Chondrocyte (in vitro differentiated cells): ENCODE measurements around the gene ANAPC13. TPM values are rescaled to one million over a fixed set of nuclear protein-coding genes. Genes with fewer than 3 reads are reported as not detected.

Experiments used
- DNase-seq: peaks from one replicate; pipeline ENCODE4 v3.0.0; 2021; ENCODE audit warnings: mixed read lengths, low spot score
- H3K27ac Mint-ChIP-seq: one replicate; pipeline ENCODE4 v1.8.0; 2021; ENCODE audit warnings: mild to moderate bottlenecking, moderate library complexity, mixed read lengths; ENCODE audit not compliant: unreplicated experiment
- H3K27me3 Mint-ChIP-seq: 2 replicates; pipeline ENCODE4 v1.8.0; 2021; ENCODE audit warnings: low read depth, mixed read lengths
- H3K36me3 Mint-ChIP-seq: 2 replicates; pipeline ENCODE4 v1.8.0; 2021; ENCODE audit warnings: low read depth, mixed read lengths
- H3K4me1 Mint-ChIP-seq: 2 replicates; pipeline ENCODE4 v1.8.0; 2021; ENCODE audit warnings: low read depth, mild to moderate bottlenecking, mixed read lengths
- H3K4me3 Mint-ChIP-seq: one replicate; pipeline ENCODE4 v1.8.0; 2021; ENCODE audit warnings: mild to moderate bottlenecking, moderate library complexity, mixed read lengths; ENCODE audit not compliant: unreplicated experiment
- H3K9me3 Mint-ChIP-seq: 2 replicates; pipeline ENCODE4 v1.8.0; 2021; ENCODE audit warnings: low read depth, mixed read lengths
- total RNA-seq: library from RNA; stranded (reverse); gene quantifications from 3 replicates; pipeline ENCODE4 v1.2.1, GENCODE V29; 2021
- TF ChIP-seq, protein P1 (sequence below): fragments of 200-600 bp; sonication (generic); IDR thresholded peaks from 2 replicates; pipeline ENCODE4 v1.5.0; 2021; ENCODE audit warnings: antibody characterized with exemption, mild to moderate bottlenecking, moderate library complexity

ANAPC13 gene
- total RNA-seq, 1 donor from 2014 or later, result 86.0 TPM

DNA sequence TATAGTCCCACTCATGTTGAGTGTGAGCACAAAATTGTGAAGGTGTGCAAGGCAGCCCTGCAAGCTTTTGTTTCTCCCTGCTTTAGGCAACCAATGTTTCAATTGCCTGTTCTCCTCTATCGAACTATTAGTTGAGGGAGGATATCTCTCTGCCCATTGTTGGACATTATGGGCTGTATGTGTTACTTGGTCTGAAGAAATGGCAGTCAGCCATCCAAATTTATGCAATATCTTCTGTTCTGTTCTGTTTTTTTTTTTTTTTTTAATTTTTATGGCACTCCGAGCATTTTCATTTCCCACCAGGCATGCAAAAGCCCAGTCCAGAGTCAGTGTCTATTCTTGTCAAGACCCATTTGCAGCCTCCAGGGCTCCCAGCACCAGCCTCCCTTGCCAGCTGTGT is 44.0 kb downstream of the ANAPC13 start:
- peaks cover 45% of the 10 kb centered on the region for H3K4me1 Mint-ChIP-seq

DNA sequence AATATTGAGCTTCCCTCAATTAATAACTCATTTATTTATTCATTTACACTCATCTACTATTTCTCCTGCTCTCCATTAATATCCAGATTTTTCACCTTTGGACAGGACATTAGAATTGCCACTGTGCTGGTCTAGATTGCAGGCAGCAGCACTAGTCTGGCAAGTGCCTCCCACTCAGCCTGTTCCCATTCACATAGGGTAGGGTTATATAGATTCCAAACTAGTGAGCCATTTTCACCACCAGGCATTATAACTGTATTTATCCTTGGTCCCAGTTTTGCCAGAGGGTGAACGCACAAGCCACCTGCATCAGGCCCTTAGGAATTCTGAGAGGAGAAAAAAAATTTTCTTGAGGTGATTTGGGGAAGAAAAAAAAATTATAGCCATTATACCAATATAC is 44.5 kb downstream of the ANAPC13 start:
- TF ChIP-seq, protein P1, sequence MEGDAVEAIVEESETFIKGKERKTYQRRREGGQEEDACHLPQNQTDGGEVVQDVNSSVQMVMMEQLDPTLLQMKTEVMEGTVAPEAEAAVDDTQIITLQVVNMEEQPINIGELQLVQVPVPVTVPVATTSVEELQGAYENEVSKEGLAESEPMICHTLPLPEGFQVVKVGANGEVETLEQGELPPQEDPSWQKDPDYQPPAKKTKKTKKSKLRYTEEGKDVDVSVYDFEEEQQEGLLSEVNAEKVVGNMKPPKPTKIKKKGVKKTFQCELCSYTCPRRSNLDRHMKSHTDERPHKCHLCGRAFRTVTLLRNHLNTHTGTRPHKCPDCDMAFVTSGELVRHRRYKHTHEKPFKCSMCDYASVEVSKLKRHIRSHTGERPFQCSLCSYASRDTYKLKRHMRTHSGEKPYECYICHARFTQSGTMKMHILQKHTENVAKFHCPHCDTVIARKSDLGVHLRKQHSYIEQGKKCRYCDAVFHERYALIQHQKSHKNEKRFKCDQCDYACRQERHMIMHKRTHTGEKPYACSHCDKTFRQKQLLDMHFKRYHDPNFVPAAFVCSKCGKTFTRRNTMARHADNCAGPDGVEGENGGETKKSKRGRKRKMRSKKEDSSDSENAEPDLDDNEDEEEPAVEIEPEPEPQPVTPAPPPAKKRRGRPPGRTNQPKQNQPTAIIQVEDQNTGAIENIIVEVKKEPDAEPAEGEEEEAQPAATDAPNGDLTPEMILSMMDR, result no peak
- H3K27me3 Mint-ChIP-seq, result no peaks in the 10 kb centered on the region
- no peak for DNase-seq
- peaks cover 40% of the 10 kb centered on the region for H3K4me1 Mint-ChIP-seq
- no peak overlapping the region for H3K27ac Mint-ChIP-seq
- peaks cover 7% of the 10 kb centered on the region for H3K9me3 Mint-ChIP-seq
- H3K36me3 Mint-ChIP-seq, result peaks cover 4% of the 10 kb centered on the region
- H3K4me3 Mint-ChIP-seq, result no peak overlapping the region

More for the DNA sequence above, 44.0 kb downstream of the ANAPC13 start:
- TF ChIP-seq, protein P1, result no peak
- Mint-ChIP-seq H3K27ac (peak overlapping the region; percentile 56), H3K27me3 (no peaks in the 10 kb centered on the region), H3K9me3 (peaks cover 7% of the 10 kb centered on the region), H3K36me3 (peaks cover 4% of the 10 kb centered on the region), H3K4me3 (no peak overlapping the region)
- DNase-seq, result no peak

DNA sequence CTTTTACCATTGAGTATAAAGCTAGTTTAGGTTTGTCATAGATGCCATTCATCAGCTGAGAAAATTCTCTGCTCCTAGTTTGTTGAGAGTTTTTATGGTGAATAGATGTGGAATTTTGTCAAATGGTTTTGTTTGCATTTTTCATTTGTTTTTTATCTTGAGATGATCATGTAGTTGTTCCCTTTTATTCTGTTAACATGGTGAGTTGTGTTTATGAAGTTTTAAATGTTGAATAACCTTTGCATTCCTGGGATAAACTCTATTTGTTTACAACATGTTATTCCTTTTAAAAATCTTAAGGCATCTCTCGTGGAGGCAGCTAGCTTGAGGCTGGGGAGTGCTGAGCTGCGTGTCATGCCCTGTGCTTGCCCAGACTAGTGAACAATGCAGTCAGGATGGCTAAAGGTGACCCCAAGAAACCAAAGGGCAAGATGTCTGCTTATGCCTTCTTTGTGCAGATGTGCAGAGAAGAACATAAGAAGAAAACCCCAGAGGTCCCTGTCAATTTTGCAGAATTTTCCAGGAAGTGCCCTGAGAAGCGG is 48.5 kb downstream of the ANAPC13 start:
- H3K4me3 Mint-ChIP-seq, result no peak overlapping the region

DNA sequence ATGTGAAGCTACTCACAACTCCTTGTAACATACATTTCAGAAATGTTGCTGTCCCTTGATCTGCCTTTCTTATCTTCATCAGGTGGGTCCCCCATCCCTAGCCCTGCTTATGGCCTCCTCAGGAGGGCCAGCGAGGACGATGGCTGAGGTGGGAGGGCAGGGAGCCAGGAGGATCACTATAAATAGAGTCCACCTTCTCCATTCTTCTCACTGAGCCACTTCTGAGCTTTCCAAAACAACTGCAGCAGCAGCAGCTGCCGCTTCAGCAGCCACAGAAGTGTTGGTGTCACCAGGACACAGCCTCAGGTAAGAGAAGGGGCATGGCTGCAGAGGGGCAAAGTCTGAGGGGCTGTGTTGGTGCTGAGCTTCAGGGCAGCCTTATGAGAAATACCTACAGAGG is 53.5 kb downstream of the ANAPC13 start:
- TF ChIP-seq, protein P1, result no peak
- no peak for DNase-seq

More for the DNA sequence above, 48.5 kb downstream of the ANAPC13 start:
- TF ChIP-seq, protein P1, result no peak
- no peaks in the 10 kb centered on the region for H3K36me3 Mint-ChIP-seq
- no peaks in the 10 kb centered on the region for H3K27me3 Mint-ChIP-seq
- DNase-seq, result no peak
- no peak overlapping the region for H3K27ac Mint-ChIP-seq
- H3K9me3 Mint-ChIP-seq, result no peaks in the 10 kb centered on the region
- H3K4me1 Mint-ChIP-seq, result peaks cover 18% of the 10 kb centered on the region

DNA sequence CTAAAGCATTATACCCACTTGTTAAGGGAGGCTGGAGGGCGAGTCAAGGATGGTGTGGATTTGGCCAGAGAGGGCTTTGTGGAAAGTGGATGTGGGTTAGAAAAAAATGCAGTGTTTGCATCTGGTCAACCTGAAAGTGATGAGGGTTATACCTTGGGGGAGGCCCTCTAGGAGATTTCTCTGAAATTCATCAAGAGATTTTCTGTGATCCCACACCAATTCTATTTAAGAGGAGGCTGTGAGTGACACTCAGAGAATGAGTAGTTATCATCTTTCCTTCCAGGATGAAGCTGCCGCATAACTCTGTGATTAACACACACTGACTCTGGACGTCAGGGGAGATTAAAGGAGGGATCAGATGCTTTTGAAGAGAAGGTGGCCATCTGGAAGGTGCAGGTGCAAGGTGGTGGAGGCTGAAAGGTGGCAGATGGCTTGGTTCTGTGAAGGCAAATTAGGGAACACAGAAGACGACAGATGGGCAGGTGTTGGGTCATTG is 54.8 kb downstream of the ANAPC13 start:
- Mint-ChIP-seq H3K4me1 (peaks cover 33% of the 10 kb centered on the region), H3K36me3 (no peaks in the 10 kb centered on the region), H3K9me3 (no peaks in the 10 kb centered on the region), H3K27me3 (no peaks in the 10 kb centered on the region), H3K27ac (no peak overlapping the region), H3K4me3 (no peak overlapping the region)
- TF ChIP-seq, protein P1, result no peak
- DNase-seq, result no peak

More for the DNA sequence above, 53.5 kb downstream of the ANAPC13 start:
- Mint-ChIP-seq H3K27me3 (no peaks in the 10 kb centered on the region), H3K27ac (no peak overlapping the region), H3K4me3 (no peak overlapping the region), H3K4me1 (peaks cover 30% of the 10 kb centered on the region), H3K36me3 (no peaks in the 10 kb centered on the region), H3K9me3 (no peaks in the 10 kb centered on the region)
